Inferior parietal cortex (tissue), 1 donor: ENCODE measurements around the gene ZWILCH.
A peak's percentile ranks its signal among the peaks of the same experiment; 100 is the strongest.
"Not testable (repeated sequence)": the region's sequence is repeated elsewhere in the genome, so short reads cannot be mapped to it uniquely, and the experiment has no call there.

Source experiments
- DNase-seq: peaks from one replicate; pipeline ENCODE4 v3.0.0-alpha.2; 2016; ENCODE audit errors: extremely low spot score

Gene ZWILCH

DNA sequence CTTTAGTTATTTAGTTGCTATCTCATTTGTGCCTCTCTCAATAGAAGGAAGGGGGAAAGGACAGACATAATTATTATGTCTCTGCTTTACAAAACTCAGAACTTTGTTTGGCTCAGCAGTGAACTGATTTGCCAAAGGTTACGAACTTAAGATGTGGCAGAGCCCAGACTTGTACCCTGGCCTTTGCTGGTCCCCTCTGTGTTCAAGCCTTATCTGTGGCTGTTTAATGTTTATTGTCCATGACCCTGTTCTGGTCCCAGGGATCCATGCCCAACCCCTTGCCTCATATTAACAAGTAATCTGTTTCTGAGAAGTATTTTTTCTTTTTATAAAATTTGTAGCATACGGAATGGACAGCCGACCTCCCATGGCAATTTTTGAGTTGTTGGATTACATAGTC is 18.2 kb upstream of the ZWILCH start:
- no peak for DNase-seq

DNA sequence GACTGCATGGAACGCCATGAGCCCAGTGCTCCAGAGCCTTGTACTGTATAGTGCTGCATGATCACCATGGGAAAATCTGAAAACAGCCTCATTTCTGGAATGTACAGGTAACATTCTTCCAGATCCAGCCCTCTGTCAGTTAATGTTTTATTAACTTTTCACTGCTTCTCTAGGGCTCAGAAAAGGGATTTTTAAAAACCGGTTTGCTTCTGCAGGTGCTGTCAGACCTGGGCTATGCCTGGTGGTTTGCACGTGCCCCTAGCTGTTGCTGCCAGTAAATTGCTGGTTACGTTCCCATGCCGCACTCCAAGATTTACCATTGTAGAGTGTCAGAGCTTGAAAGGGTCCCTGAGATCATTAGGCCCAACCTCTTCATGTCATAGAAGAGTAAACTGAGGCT is 16.6 kb upstream of the ZWILCH start:
- no peak for DNase-seq

DNA sequence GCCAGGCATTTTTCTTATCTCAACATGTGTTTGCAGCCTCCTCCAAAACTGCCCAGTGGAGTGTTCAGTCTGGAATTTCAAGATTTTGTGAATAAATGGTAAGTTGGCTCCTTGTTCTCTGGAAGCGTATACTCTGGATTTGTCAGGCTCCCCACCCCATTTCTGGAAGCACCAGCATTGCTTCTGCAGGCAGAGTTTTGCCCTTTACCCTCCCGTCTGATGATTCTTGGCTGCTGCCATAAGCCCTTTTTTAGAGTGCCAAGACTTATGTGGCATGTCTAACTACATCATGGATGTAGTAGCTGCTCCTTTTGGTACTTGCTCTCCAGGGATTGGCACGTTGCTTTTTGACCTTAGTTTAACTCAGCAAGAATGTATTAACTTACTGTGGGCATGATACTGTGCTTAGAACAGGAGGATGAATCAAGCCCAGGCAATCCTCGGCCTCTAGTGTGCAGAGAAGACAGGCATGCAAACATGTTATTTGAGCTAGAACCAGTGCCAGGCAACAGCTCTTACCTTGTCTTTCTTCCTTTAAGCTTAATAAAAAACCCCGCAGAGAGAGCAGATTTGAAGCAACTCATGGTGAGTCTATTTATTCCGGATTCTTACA is 15.8 kb upstream of the ZWILCH start:
- DNase-seq = no peak

DNA sequence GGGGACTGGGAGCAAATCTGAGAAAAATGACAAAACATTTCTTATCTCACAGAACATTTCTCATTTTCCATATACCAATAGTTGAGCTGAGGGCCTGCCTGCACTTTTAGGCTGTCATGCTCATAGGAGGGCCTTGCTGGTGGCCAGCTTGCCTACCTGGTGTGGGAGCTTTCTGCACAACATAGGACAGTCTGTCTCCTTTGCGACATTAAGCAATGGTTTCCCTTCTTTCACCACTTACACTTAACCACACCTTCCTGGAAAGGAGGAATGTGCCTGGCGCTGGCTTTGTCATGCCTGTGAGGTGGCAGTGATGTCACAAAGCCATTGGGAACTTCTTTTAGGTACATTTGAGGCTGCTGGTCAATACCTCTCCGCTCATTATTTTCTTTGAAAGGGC is 13.3 kb upstream of the ZWILCH start:
- no peak for DNase-seq

DNA sequence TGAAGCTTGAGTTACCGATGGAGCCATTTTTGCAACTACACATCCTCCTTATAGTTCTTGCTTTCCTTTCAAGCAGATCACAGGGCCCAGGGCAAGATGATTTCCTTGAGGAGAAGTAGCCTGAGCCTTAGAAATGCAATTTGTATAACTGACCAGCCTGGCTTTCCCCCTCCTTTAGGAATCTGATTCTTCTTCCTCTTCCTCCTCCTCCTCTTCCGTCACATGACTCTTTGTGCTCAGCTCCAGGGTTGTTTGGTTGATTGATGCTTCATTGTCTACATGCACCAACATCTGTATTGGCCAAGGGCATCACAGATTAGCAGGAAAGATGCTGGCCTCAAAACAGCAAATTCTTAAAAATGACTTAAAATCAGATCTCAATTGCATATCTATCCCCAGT is 10.9 kb upstream of the ZWILCH start:
- no peak for DNase-seq

DNA sequence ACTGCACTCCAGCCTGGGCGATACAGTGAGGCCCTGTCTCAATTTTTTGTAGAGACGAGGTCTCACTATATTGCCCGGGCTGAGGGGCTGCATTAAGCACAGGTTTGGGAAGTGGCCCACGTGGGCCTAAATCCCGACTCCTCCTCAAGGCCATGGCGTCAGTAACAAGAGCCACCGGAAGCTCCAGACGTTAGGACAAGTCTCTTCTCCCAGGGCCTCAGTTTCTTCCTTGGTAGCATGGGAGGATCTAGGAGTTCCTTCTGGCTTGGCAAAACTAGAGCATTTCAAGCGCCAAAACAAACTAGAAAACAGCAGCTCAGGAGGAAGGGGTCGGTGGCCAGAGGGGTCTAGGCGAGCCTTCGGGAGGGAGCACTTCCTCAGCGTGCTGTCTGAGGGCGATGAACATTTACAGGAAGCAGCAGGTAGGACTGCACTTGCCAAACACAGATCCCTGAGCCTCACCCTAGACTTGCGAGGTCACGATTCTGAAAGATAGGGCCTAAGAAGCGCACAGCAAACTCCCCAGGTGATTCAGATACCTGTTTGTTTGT is 8.1 kb upstream of the ZWILCH start:
- DNase-seq = no peak

- peak; percentile 92 for DNase-seq
These were observed 7.3 kb upstream of the ZWILCH start, which contains the start of gene SNAPC5 for GRCh38 chr15:66497502-66498455. TSS of gene SNAPC5 (minus strand) at chr15:66497762. CDS start at chr15:66497731, 31 bp downstream.

GRCh38 chr15:66498501-66499386 is 6.4 kb upstream of the ZWILCH start:
- peak; percentile 52 for DNase-seq

DNA sequence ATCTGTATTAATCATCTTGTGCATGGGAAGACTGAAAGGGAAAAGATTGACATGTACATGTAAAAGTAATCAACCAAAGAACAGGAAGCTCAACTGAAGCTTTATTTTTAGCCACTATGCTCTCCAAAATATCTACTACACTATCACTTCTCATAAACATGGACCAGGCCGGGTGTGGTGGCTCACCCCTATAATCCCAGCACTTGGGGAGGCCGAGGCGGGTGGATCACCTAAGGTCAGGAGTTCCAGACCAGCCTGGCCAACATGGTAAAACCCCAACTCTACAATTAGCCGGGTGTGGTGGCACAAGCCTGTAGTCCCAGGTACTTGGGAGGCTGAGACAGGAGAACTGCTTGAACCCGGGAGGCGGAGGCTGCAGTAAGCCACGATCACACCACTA is 4.8 kb upstream of the ZWILCH start:
- DNase-seq = not testable (repeated sequence)

- peak; percentile 9 for DNase-seq
These were observed 2.6 kb upstream of the ZWILCH start for GRCh38 chr15:66502491-66502890.

DNA sequence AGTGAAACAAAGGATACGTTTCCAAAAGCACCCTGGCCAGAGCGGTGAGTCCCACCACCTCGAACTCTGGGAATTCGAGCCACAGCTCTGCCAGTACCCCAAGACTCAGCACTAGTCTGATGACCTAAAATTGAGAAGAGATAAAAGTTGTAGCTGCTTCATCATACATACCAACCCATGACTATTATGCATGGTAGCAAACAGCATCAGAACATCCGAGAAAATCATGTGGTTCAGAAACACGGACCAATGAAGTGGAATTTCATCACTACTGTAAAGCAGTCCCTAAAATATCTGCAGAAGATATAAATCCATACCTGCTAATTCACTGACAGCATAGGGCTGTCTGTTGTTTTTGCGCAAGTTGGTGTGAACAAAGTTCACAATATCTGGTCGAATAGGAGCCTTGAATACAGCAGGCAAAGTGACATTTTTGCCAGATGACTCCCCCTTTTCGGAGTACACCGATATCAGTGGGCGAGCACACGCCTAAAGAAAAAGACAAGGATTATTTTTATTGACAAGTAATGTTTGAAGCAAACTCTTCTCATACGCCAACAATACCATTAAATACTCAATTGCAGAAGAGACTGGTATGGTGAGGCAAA is 2.0 kb upstream of the ZWILCH start:
- DNase-seq = not testable (repeated sequence)

GRCh38 chr15:66503780-66504562 is 1.2 kb upstream of the ZWILCH start:
- no peak for DNase-seq

DNA sequence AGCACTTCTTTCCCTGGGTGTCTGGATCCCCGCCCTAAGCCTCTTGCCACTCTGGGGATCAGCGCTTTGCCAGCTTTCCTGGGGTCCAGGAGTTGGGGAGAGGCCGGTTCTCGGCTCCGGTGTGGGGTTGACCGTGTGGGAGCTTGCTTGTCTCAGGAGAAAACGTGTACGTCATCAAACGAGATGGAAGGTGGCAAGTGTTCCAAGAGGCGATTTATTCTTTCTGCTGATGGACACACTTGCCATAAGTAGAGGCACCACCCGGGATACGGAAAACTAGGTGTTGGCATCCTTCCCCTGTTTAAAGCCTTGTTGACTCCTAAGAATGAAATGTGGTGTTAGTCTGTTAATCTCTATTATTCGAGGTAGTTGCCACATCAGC is 295 bp downstream of the ZWILCH start:
- DNase-seq = no peak

DNA sequence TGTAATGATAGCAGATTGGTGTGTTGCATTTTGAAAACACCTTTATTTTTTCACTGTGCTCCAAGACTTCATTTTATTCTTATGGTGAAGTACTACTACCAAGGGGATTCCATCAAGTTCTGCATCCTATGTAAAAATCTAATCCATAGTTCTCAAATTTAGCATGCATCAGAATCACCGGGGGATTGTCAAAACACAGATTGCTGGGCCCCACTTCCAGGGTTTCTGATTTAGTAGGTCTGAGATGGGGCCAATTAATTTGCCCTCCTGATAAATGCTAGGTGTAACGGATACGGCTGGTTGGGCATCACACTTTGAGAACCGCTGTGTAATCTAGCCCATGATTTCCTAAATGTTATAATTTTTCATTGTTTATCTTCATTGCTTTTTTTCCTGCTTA is 692 bp downstream of the ZWILCH start:
- no peak for DNase-seq

- DNase-seq = no peak
These were observed 3.3 kb downstream of the ZWILCH start for GRCh38 chr15:66508293-66508883.

DNA sequence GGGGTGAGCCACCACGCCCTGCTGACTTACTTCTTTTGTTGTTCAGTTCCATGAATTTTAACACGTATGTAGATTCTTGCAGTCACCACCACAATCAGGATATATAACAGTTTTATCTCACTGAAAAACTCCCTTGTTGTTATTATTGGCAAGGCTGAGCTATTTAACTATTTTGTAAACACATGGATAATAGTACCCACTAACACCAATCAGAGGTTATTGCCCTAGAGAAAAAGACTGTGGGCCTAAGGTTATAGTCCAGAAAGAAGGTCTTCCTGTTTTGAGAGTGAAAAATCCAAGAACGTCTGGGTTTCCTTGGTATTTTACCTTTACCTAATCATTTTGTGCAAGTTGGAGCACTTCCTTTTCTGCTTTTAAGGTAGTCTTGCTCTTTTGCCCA is 9.5 kb downstream of the ZWILCH start:
- no peak for DNase-seq

DNA sequence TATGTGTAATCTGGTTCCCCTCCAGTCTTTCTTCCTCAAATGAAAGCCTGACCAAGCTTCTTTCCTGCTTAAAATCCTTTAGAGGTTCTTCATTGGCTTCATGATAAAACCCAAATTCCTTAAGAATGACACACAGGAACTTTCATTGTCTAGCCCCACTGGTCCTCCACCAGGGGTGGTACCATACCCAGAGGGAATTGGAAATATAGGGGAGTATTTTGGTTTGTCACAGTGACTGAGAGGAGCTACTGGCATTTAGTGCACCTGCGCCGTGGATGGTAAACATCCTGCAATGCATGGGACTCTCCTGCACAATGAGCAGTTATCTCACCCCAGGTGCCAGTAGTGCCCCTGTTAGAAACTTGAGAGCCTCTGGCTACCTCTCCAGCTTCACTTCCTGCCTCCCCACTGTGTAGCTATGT is 10.8 kb downstream of the ZWILCH start:
- no peak for DNase-seq

- no peak for DNase-seq
These were observed 18.8 kb downstream of the ZWILCH start for GRCh38 chr15:66523926-66524325.

DNA sequence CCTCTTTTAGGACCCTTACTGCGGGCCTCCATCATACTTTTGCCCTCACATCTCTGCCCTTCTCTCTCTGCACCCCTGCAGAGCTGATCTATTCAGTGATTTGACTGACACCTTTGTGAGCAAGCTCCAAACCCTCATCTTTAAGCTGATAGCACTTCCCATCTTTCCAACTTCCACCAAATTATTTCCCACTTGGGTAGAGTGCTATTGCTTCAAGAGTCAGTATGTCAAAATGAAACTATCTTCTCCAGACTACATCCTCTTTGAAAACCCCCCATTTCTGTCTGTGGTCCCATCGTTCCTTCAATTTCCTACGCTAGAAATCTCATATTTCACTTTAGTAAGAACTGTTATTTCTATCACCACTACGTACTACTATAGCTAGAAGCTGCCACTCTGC is 19.7 kb downstream of the ZWILCH start:
- no peak for DNase-seq

GRCh38 chr15:66535056-66535455 is 29.9 kb downstream of the ZWILCH start:
- no peak for DNase-seq
